Measurements from ENCODE around the gene PPP1R27.

PPP1R27 gene

GRCh38 chr17:81810892-81811704, 23.8 kb downstream of the PPP1R27 start:
- Histone ChIP-seq H3K27ac (ENCODE audit: low read depth, low read length) (no peak overlapping the region), H3K36me3 (ENCODE audit: control insufficient read depth in 1 of 2, insufficient read depth in 2 of 2, low read length in 2 of 2) (no peaks in the 10 kb centered on the region), H3K4me1 (ENCODE audit: control insufficient read depth in 1 of 2, insufficient read depth in 2 of 2, low read length in 2 of 2) (peaks cover 6 to 7% of the 10 kb centered on the region in 2 donors), H3K27me3 (ENCODE audit: control insufficient read depth in 1 of 2, insufficient read depth in 2 of 2, low read length in 2 of 2) (peaks cover 20 to 37% of the 10 kb centered on the region in 2 donors), H3K9me3 (ENCODE audit: control insufficient read depth in 1 of 2, low read length in 2 of 2) (no peaks in the 10 kb centered on the region), H3K9ac (ENCODE audit: low read depth in 1 of 2, low read length in 2 of 2) (no peak overlapping the region), H3K4me3 (ENCODE audit: low read depth in 1 of 2, low read length in 2 of 2) (no peak overlapping the region)

DNA sequence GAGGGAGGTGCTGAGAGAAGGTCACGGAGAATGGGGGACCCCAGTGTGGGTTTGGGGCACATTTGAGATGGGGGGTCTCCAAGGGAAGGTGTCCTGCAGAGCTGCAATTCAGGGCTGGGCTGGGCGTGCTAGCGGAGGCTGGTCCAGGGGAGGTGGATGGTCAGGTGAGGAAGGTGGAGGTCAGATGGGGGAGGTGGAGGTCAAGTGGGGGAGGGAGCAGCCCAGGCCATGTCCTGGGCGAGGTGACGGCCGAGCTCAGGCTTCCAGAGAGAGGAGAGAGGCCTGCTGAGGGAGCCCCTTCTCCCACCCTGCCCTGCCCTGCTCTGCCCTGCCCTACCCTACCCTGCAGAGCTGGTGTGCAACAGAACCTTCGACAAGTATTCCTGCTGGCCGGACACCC, 24.4 kb downstream of the PPP1R27 start:
- no peak overlapping the region for H3K9ac ChIP-seq (ENCODE audit: low read depth in 1 of 2, low read length in 2 of 2)
- peaks cover 26 to 41% of the 10 kb centered on the region in 2 donors for H3K27me3 ChIP-seq (ENCODE audit: control insufficient read depth in 1 of 2, insufficient read depth in 2 of 2, low read length in 2 of 2)
- H3K27ac ChIP-seq (ENCODE audit: low read depth, low read length): no peak overlapping the region
- peaks cover 5% of the 10 kb centered on the region in 2 donors for H3K4me1 ChIP-seq (ENCODE audit: control insufficient read depth in 1 of 2, insufficient read depth in 2 of 2, low read length in 2 of 2)
- no peak overlapping the region for H3K4me3 ChIP-seq (ENCODE audit: low read depth in 1 of 2, low read length in 2 of 2)
- no peaks in the 10 kb centered on the region for H3K9me3 ChIP-seq (ENCODE audit: control insufficient read depth in 1 of 2, low read length in 2 of 2)
- no peaks in the 10 kb centered on the region for H3K36me3 ChIP-seq (ENCODE audit: control insufficient read depth in 1 of 2, insufficient read depth in 2 of 2, low read length in 2 of 2)

DNA sequence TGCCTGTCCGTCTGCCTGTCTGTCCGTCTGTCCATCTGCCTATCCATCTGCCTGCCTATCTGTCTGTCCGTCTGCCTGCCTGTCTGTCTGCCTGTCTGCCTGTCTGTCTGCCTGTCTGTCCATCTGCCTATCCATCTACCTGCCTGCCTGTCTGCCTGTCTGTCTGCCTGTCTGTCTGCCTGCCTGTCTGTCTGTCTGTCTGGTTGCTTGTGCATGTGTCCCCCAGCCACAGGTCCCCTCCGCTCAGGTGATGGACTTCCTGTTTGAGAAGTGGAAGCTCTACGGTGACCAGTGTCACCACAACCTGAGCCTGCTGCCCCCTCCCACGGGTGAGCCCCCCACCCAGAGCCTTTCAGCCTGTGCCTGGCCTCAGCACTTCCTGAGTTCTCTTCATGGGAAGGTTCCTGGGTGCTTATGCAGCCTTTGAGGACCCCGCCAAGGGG, 25.3 kb downstream of the PPP1R27 start:
- H3K36me3 ChIP-seq (ENCODE audit: control insufficient read depth in 1 of 2, insufficient read depth in 2 of 2, low read length in 2 of 2): no peaks in the 10 kb centered on the region
- H3K4me1 ChIP-seq (ENCODE audit: control insufficient read depth in 1 of 2, insufficient read depth in 2 of 2, low read length in 2 of 2): no peaks in the 10 kb centered on the region
- peaks cover 35 to 45% of the 10 kb centered on the region in 2 donors for H3K27me3 ChIP-seq (ENCODE audit: control insufficient read depth in 1 of 2, insufficient read depth in 2 of 2, low read length in 2 of 2)
- no peak overlapping the region for H3K4me3 ChIP-seq (ENCODE audit: low read depth in 1 of 2, low read length in 2 of 2)
- H3K9me3 ChIP-seq (ENCODE audit: control insufficient read depth in 1 of 2, low read length in 2 of 2): no peaks in the 10 kb centered on the region
- no peak overlapping the region for H3K9ac ChIP-seq (ENCODE audit: low read depth in 1 of 2, low read length in 2 of 2)
- H3K27ac ChIP-seq (ENCODE audit: low read depth, low read length): no peak overlapping the region

DNA sequence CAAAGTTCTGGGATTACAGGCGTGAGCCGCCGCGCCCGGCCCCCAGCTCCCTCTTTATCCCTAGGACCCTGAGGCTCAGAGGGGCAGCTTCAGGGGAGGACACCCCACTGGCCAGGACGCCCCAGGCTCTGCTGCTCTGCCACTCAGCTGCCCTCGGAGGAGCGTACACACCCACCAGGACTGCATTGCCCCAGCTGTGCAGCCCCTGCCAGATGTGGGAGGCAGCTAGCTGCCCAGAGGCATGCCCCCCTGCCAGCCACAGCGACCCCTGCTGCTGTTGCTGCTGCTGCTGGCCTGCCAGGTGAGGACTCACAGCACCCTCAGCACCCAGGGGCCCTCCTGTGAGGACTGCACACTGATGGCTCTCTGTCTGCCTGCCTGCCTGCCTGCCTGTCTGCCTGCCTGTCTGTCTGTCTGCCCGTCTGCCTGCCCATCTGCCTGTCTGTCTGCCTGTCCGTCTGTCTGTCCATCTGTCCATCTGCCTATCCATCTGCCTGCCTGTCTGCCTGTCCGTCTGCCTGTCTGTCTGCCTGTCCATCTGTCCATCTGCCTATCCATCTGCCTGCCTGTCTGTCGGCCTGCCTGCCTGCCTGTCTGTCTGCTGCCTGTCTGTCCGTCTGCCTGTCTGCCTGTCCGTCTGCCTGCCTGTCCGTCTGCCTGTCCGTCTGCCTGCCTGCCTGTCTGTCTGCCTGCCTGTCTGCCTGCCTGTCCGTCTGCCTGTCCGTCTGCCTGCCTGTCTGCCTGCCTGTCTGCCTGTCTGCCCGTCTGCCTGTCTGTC, 25.9 kb downstream of the PPP1R27 start:
- Histone ChIP-seq H3K9ac (ENCODE audit: low read depth in 1 of 2, low read length in 2 of 2) (no peak overlapping the region), H3K4me3 (ENCODE audit: low read depth in 1 of 2, low read length in 2 of 2) (no peak overlapping the region), H3K27ac (ENCODE audit: low read depth, low read length) (no peak overlapping the region), H3K36me3 (ENCODE audit: control insufficient read depth in 1 of 2, insufficient read depth in 2 of 2, low read length in 2 of 2) (no peaks in the 10 kb centered on the region), H3K4me1 (ENCODE audit: control insufficient read depth in 1 of 2, insufficient read depth in 2 of 2, low read length in 2 of 2) (no peaks in the 10 kb centered on the region), H3K27me3 (ENCODE audit: control insufficient read depth in 1 of 2, insufficient read depth in 2 of 2, low read length in 2 of 2) (peaks cover 37 to 45% of the 10 kb centered on the region in 2 donors), H3K9me3 (ENCODE audit: control insufficient read depth in 1 of 2, low read length in 2 of 2) (no peaks in the 10 kb centered on the region)

DNA sequence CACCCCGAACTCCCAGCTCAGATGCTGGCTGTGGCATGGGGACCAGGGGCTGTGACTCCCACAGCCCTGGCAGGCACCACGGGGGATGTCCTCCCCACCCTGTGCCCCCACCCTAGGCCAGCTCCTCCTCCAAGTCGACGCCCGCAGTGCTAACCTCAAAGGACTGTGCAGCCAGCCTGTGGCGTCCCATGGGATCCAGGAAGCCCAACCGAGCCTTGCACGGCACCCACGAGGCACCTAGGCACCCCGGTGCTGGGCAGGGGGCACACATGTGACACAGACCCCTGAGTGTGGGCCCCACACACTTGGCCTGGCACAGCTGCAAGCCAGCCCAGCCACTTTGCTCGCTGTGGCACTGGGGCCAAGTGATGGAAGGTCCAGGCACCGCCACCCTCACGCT, 27.0 kb downstream of the PPP1R27 start:
- no peaks in the 10 kb centered on the region for H3K9me3 ChIP-seq (ENCODE audit: control insufficient read depth in 1 of 2, low read length in 2 of 2)
- no peaks in the 10 kb centered on the region for H3K36me3 ChIP-seq (ENCODE audit: control insufficient read depth in 1 of 2, insufficient read depth in 2 of 2, low read length in 2 of 2)
- H3K27me3 ChIP-seq (ENCODE audit: control insufficient read depth in 1 of 2, insufficient read depth in 2 of 2, low read length in 2 of 2): peaks cover 46 to 55% of the 10 kb centered on the region in 2 donors
- H3K27ac ChIP-seq (ENCODE audit: low read depth, low read length): no peak overlapping the region
- no peak overlapping the region for H3K4me3 ChIP-seq (ENCODE audit: low read depth in 1 of 2, low read length in 2 of 2)
- no peaks in the 10 kb centered on the region for H3K4me1 ChIP-seq (ENCODE audit: control insufficient read depth in 1 of 2, insufficient read depth in 2 of 2, low read length in 2 of 2)
- no peak overlapping the region for H3K9ac ChIP-seq (ENCODE audit: low read depth in 1 of 2, low read length in 2 of 2)

GRCh38 chr17:81807210-81807719, 27.6 kb downstream of the PPP1R27 start:
- Histone ChIP-seq H3K4me1 (ENCODE audit: control insufficient read depth in 1 of 2, insufficient read depth in 2 of 2, low read length in 2 of 2) (no peaks in the 10 kb centered on the region), H3K9me3 (ENCODE audit: control insufficient read depth in 1 of 2, low read length in 2 of 2) (no peaks in the 10 kb centered on the region), H3K27ac (ENCODE audit: low read depth, low read length) (no peak overlapping the region), H3K27me3 (ENCODE audit: control insufficient read depth in 1 of 2, insufficient read depth in 2 of 2, low read length in 2 of 2) (peaks cover 52 to 61% of the 10 kb centered on the region in 2 donors), H3K4me3 (ENCODE audit: low read depth in 1 of 2, low read length in 2 of 2) (no peak overlapping the region), H3K36me3 (ENCODE audit: control insufficient read depth in 1 of 2, insufficient read depth in 2 of 2, low read length in 2 of 2) (no peaks in the 10 kb centered on the region), H3K9ac (ENCODE audit: low read depth in 1 of 2, low read length in 2 of 2) (no peak overlapping the region)

DNA sequence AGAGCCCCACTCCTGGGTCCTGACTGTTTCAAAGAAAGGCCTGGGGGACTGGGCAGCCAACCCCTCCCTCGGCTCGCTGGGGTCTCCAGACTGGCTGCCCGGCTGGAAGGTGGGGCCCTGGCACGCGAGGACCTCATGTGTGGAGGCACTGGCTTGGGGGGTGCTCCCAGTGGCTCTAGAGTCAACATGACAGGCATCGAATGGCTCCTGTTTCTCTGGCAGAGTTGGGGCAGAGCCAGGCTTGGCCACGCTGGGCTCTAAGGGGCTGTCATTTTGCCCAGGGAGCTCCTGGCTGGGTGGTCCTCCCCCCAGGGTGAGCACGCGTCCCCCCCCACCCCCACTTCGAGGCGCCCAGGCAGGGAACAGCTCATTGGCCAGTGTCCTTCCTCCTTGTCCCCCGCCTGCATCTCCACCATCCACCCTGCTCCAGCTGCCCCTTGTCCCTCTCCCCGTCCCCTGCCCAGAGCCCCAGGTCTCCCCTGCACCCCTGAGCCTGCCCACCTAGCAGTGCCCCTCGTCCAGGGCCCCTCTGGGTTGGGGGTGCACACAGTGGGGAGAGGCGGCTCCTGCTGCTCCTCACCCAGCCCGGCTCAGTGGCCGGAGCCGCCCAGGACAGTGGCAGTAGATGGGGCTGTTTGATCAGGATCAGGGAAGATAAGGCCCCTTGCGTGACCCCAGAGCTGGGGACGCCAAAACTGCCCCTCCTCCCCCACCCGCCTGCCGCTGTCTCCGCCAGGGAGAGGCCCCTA, 28.2 kb downstream of the PPP1R27 start:
- no peak overlapping the region for H3K4me3 ChIP-seq (ENCODE audit: low read depth in 1 of 2, low read length in 2 of 2)
- H3K9ac ChIP-seq (ENCODE audit: low read depth in 1 of 2, low read length in 2 of 2): no peak overlapping the region
- H3K27me3 ChIP-seq (ENCODE audit: control insufficient read depth in 1 of 2, insufficient read depth in 2 of 2, low read length in 2 of 2): peaks cover 58 to 67% of the 10 kb centered on the region in 2 donors
- H3K36me3 ChIP-seq (ENCODE audit: control insufficient read depth in 1 of 2, insufficient read depth in 2 of 2, low read length in 2 of 2): no peaks in the 10 kb centered on the region
- no peaks in the 10 kb centered on the region for H3K4me1 ChIP-seq (ENCODE audit: control insufficient read depth in 1 of 2, insufficient read depth in 2 of 2, low read length in 2 of 2)
- no peak overlapping the region for H3K27ac ChIP-seq (ENCODE audit: low read depth, low read length)
- H3K9me3 ChIP-seq (ENCODE audit: control insufficient read depth in 1 of 2, low read length in 2 of 2): no peaks in the 10 kb centered on the region

GRCh38 chr17:81805707-81806460, 29.0 kb downstream of the PPP1R27 start:
- H3K36me3 ChIP-seq (ENCODE audit: control insufficient read depth in 1 of 2, insufficient read depth in 2 of 2, low read length in 2 of 2): no peaks in the 10 kb centered on the region
- H3K4me1 ChIP-seq (ENCODE audit: control insufficient read depth in 1 of 2, insufficient read depth in 2 of 2, low read length in 2 of 2): no peaks in the 10 kb centered on the region
- H3K9ac ChIP-seq (ENCODE audit: low read depth in 1 of 2, low read length in 2 of 2): no peak overlapping the region
- no peaks in the 10 kb centered on the region for H3K9me3 ChIP-seq (ENCODE audit: control insufficient read depth in 1 of 2, low read length in 2 of 2)
- H3K27ac ChIP-seq (ENCODE audit: low read depth, low read length): no peak overlapping the region
- H3K27me3 ChIP-seq (ENCODE audit: control insufficient read depth in 1 of 2, insufficient read depth in 2 of 2, low read length in 2 of 2): peaks cover 63 to 64% of the 10 kb centered on the region in 2 donors
- H3K4me3 ChIP-seq (ENCODE audit: low read depth in 1 of 2, low read length in 2 of 2): no peak overlapping the region

GRCh38 chr17:81804559-81805399, 30.1 kb downstream of the PPP1R27 start:
- Histone ChIP-seq H3K27ac (ENCODE audit: low read depth, low read length) (no peak overlapping the region), H3K4me3 (ENCODE audit: low read depth in 1 of 2, low read length in 2 of 2) (no peak overlapping the region), H3K9ac (ENCODE audit: low read depth in 1 of 2, low read length in 2 of 2) (no peak overlapping the region), H3K27me3 (ENCODE audit: control insufficient read depth in 1 of 2, insufficient read depth in 2 of 2, low read length in 2 of 2) (peaks cover 63 to 64% of the 10 kb centered on the region in 2 donors), H3K4me1 (ENCODE audit: control insufficient read depth in 1 of 2, insufficient read depth in 2 of 2, low read length in 2 of 2) (no peaks in the 10 kb centered on the region), H3K9me3 (ENCODE audit: control insufficient read depth in 1 of 2, low read length in 2 of 2) (no peaks in the 10 kb centered on the region), H3K36me3 (ENCODE audit: control insufficient read depth in 1 of 2, insufficient read depth in 2 of 2, low read length in 2 of 2) (no peaks in the 10 kb centered on the region)

All from duodenal mucosa (tissue), 2 donors.